Activated CD8-positive, alpha-beta T cell treated with anti-CD3 and anti-CD28 coated beads for 36 hours (primary cell): Measurements from ENCODE around the gene KLHL35. TPM values are rescaled to one million over a fixed set of nuclear protein-coding genes. Genes with fewer than 3 reads are reported as not detected.
A peak's percentile ranks its signal among the peaks of the same experiment; 100 is the strongest.

Source experiments
- ATAC-seq: fragments of 200-7000 bp; cut with Tn5 transposase; one replicate; pipeline ENCODE4 v1.10.0; 2021; ENCODE audit warnings: mild to moderate bottlenecking, moderate library complexity
- CTCF ChIA-PET: fragments of 350-600 bp; sonication (Branson Sonifier 250); formaldehyde crosslinking; loops from one replicate; lab custom pipeline; 2021; ENCODE audit warnings: antibody characterized with exemption; lab: Charles Lee
- POLR2A ChIA-PET: fragments of 350-600 bp; sonication (Branson Sonifier 250); formaldehyde crosslinking; loops from one replicate; lab custom pipeline; 2021; ENCODE audit warnings: antibody characterized with exemption; lab: Charles Lee
- DNase-seq: peaks from one replicate; pipeline ENCODE4 v3.0.0-alpha.2; 2020
- H3K27ac Mint-ChIP-seq: one replicate; pipeline ENCODE4 v1.8.0; 2021; ENCODE audit warnings: mild to moderate bottlenecking, mixed read lengths
- H3K27me3 Mint-ChIP-seq: one replicate; pipeline ENCODE4 v1.8.0; 2021; ENCODE audit warnings: mixed read lengths
- H3K36me3 Mint-ChIP-seq: one replicate; pipeline ENCODE4 v1.8.0; 2021; ENCODE audit warnings: low read depth, mixed read lengths
- H3K4me1 Mint-ChIP-seq: one replicate; pipeline ENCODE4 v1.8.0; 2021; ENCODE audit warnings: low read depth, mixed read lengths
- H3K4me3 Mint-ChIP-seq: one replicate; pipeline ENCODE4 v1.8.0; 2021; ENCODE audit warnings: mild to moderate bottlenecking, moderate library complexity, mixed read lengths
- H3K9me3 Mint-ChIP-seq: one replicate; pipeline ENCODE4 v1.8.0; 2021; ENCODE audit warnings: mixed read lengths
- intact Hi-C: fragments of 100-400 bp; cut with micrococcal nuclease; formaldehyde crosslinking; loops from one replicate; pipeline ENCODE4 v1.10.0; 2022
- total RNA-seq, 2 experiments: library from RNA; stranded (reverse); gene quantifications; one replicate each; pipeline ENCODE4 v1.2.3, GENCODE V29; 2021
- TF ChIP-seq, protein P1 (sequence below): fragments of 200-600 bp; IDR thresholded peaks from one replicate; pipeline ENCODE4 v1.8.0; 2022; ENCODE audit warnings: antibody characterized with exemption, mild to moderate bottlenecking

KLHL35 gene
- total RNA-seq, 2 experiments from 2014 or later, result 0.16 to 0.77 TPM

DNA sequence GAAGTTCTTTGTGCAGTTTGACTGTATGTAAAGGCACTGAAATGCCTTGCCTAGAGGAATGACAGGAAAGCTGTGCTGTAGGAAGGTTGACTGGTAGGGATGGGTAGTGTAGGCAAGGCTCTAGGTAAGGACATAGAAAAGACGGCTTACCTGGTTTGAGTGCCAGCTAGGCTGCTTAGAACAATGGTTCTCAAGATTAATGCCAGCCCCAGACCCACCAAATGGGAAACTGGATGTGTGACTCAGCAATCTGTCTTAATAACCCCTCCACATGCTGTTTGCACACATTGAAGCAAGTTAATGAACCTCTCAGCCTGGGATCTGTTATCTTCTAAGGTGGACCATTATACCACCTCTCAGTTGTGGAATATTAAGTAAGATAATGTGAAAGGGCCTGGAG, 30.0 kb downstream of the KLHL35 start:
- POLR2A ChIA-PET, result interaction anchor here (1.0 to 2.1 kb wide), 6 partner anchors 11 to 66 kb away, joined by 4 to 7 read pairs (median 5); no protein-coding TSS in a partner anchor
- ATAC-seq, result no peak

DNA sequence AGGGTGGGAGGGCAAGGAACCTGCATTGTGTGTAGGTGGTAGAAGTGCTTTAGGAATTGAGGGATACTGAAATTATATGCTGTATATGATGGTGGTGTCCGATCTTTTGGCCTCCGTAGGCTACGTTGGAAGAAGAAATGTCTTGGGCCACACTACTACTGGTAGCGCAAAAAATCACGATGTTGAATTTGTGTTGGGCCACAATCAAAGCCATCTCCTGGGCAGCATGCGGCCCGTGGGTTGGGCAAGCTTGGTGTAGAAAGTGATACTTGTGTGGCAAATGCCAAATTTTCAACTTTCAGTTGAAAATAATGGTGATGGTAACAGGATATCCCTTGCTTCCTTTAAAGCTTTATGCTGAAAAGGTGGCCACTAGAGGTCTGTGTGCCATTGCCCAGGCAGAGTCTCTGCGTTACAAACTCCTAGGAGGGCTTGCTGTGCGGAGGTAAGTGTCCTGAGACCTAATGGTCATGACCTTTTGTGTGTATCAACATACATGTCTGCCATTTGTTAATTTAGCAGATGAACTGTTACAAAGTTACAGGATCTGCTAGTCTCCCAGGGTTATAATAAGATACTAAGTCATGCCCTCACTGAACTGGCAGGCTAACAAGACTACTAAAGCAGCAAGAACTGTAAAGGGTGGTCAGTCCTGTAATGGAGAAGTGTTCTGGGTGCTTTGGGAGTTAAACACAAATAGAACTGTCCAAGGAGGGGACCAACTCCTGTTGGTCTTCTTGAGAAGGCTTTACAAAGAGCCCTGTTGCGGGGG, 30.8 kb downstream of the KLHL35 start:
- TF ChIP-seq, protein P1, sequence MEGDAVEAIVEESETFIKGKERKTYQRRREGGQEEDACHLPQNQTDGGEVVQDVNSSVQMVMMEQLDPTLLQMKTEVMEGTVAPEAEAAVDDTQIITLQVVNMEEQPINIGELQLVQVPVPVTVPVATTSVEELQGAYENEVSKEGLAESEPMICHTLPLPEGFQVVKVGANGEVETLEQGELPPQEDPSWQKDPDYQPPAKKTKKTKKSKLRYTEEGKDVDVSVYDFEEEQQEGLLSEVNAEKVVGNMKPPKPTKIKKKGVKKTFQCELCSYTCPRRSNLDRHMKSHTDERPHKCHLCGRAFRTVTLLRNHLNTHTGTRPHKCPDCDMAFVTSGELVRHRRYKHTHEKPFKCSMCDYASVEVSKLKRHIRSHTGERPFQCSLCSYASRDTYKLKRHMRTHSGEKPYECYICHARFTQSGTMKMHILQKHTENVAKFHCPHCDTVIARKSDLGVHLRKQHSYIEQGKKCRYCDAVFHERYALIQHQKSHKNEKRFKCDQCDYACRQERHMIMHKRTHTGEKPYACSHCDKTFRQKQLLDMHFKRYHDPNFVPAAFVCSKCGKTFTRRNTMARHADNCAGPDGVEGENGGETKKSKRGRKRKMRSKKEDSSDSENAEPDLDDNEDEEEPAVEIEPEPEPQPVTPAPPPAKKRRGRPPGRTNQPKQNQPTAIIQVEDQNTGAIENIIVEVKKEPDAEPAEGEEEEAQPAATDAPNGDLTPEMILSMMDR, result no peak
- ATAC-seq, result no peak
- Mint-ChIP-seq H3K36me3 (peaks cover 75% of the 10 kb centered on the region), H3K4me1 (peaks cover 58% of the 10 kb centered on the region), H3K4me3 (peak overlapping the region; percentile 100), H3K9me3 (no peaks in the 10 kb centered on the region), H3K27me3 (no peaks in the 10 kb centered on the region), H3K27ac (peak overlapping the region; percentile 99)
- no peak for DNase-seq
- CTCF ChIA-PET, result interaction anchor here (1.2 kb wide), 1 partner anchor 43 kb away, joined by 3 read pairs; no protein-coding TSS in a partner anchor
- intact Hi-C loops, result no loop called here
- POLR2A ChIA-PET, result interaction anchor here (1.0 to 3.5 kb wide), 9 partner anchors 10 to 182 kb away, joined by 3 to 26 read pairs (median 5); partner anchors contain the start of gene ARRB1

More for the DNA sequence above, 30.0 kb downstream of the KLHL35 start:
- CTCF ChIA-PET, result interaction anchor here (1.2 kb wide), 1 partner anchor 42 kb away, joined by 3 read pairs; no protein-coding TSS in a partner anchor
- H3K4me1 Mint-ChIP-seq, result peaks cover 61% of the 10 kb centered on the region
- TF ChIP-seq, protein P1, result no peak
- H3K9me3 Mint-ChIP-seq, result no peaks in the 10 kb centered on the region
- H3K27me3 Mint-ChIP-seq, result no peaks in the 10 kb centered on the region
- peak overlapping the region; percentile 99 for H3K27ac Mint-ChIP-seq
- DNase-seq, result no peak
- H3K36me3 Mint-ChIP-seq, result peaks cover 80% of the 10 kb centered on the region
- peak overlapping the region; percentile 100 for H3K4me3 Mint-ChIP-seq
- intact Hi-C loops, result no loop called here

DNA sequence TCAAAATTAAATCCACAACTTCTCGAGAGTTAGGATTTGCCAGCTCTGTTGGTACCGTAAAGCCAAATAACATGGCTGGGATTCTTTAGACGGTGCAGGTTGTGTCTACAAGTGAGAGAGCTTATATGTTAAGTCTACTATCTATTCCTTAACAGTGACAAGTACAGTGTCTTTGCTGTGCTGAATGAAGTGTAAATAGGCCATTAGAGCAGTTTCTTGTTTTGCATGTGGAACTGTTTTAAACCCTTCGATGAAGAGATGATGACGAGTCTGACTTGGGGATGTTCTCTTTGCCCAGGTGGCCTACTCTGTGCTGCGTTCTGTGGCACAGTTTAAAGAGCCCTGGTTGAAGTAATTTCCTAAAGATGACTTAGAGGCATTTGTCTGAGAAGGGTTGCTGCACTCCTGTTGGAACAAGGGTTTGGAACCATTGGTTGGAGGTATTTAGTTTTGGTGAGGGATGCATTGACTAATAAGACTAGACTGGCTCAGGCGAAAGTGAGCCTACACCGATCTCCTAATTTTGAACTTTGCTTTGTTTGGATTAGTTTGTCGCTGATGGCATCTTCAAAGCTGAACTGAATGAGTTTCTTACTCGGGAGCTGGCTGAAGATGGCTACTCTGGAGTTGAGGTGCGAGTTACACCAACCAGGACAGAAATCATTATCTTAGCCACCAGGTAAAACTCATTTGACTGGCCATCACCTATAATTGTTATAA, 32.7 kb downstream of the KLHL35 start:
- peak; percentile 6 for ATAC-seq
- CTCF ChIA-PET, result interaction anchor here (1.2 to 4.2 kb wide), 9 partner anchors 8 to 158 kb away, joined by 3 to 24 read pairs (median 4); no protein-coding TSS in a partner anchor
- intact Hi-C loops, result no loop called here
- H3K4me3 Mint-ChIP-seq, result peak overlapping the region; percentile 100
- no peaks in the 10 kb centered on the region for H3K9me3 Mint-ChIP-seq
- POLR2A ChIA-PET, result interaction anchor here (0.8 to 3.5 kb wide), 29 partner anchors 8 to 411 kb away, joined by 3 to 26 read pairs (median 4); partner anchors contain the start of genes ARRB1, GDPD5, NEU3 and SERPINH1
- TF ChIP-seq, protein P1, result no peak
- H3K27me3 Mint-ChIP-seq, result no peaks in the 10 kb centered on the region
- H3K27ac Mint-ChIP-seq, result peak overlapping the region; percentile 99
- peaks cover 59% of the 10 kb centered on the region for H3K36me3 Mint-ChIP-seq
- no peak for DNase-seq
- H3K4me1 Mint-ChIP-seq, result peaks cover 48% of the 10 kb centered on the region

DNA sequence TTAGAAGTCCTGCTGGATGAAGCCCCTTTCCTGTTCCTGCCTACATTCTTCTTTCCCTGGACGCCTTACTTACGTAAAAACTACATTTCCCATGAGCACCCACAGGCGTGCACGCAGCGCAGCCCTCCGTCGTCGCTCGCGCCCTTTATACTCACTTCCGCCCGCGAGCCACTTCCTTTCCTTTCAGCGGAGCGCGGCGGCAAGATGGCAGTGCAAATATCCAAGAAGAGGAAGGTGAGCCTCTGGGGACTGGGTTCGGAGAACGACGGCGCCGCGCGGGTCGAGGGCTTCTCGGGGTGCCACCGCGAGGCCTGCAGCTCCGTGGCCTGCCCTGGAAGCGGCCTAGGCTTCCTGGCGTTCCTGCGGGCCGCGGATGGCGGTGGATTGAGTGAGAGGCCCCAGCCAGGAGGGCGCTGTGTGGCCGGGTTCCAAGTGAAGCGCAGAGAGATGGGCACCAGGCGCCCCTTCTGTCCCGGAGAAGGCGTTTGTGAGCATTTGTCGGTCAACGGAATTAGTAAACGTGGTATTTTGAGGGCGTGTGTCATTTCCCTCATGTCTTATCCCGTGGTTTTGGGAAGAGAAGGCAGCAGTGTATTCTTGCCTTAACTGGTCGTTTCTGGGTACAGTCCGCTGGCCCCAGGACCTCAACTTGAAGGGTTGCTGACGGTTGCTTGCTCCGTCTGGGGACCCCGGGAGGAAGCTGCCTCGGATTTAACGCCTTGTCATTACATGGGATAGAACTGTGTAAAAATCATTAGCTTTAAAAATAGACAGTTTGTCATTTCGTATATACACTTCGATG, 33.5 kb downstream of the KLHL35 start, which contains the start of gene RPS3:
Gene RPS3, plus strand, starts transcription at position 175 of the 802 bp plus-strand sequence. Its CDS starts 30 bp downstream, at position 205.
- peak within 1 kb of the TSS; percentile 99 for H3K27ac Mint-ChIP-seq
- ATAC-seq (peak; percentile 91), DNase-seq (peak; percentile 93)
- H3K4me3 Mint-ChIP-seq, result peak within 1 kb of the TSS; percentile 100
- ChIA-PET POLR2A (interaction anchor here (0.8 to 3.5 kb wide), 25 partner anchors 9 to 411 kb away, joined by 3 to 26 read pairs (median 5); partner anchors contain the start of genes ARRB1 and NEU3), CTCF (interaction anchor here (1.2 to 4.2 kb wide), 7 partner anchors 9 to 157 kb away, joined by 3 to 24 read pairs (median 3); no protein-coding TSS in a partner anchor)
- no peaks in the 10 kb centered on the region for H3K27me3 Mint-ChIP-seq
- intact Hi-C loops, result no loop called here
- peaks cover 53% of the 10 kb centered on the region for H3K36me3 Mint-ChIP-seq
- TF ChIP-seq, protein P1, result no peak
- no peaks in the 10 kb centered on the region for H3K9me3 Mint-ChIP-seq
- H3K4me1 Mint-ChIP-seq, result peaks cover 43% of the 10 kb centered on the region
